ENCODE results near the gene DDB1. TPM values are rescaled to one million over a fixed set of nuclear protein-coding genes. Genes with fewer than 3 reads are reported as not detected.

Gene DDB1
- total and polyA plus RNA-seq, 9 of the 15 experiments (the other 6 are each of a cell fraction or from before 2014, with no cell fraction given), result 172 to 361 (median 266) TPM

- CTCF ChIA-PET (ENCODE audit: low intra/inter-chr PET ratio), result no interaction called here
Measured at GRCh38 chr11:61352038-61352437, 19.1 kb upstream of the DDB1 start.

GRCh38 chr11:61350803-61351202, 17.9 kb upstream of the DDB1 start:
- H3K4me2 ChIP-seq (ENCODE audit: insufficient read depth, low read length), result no peak overlapping the region
- 85% methylated on average over 8 of the region's 8 CpGs for WGBS (ENCODE audit: insufficient coverage, low coverage, missing lambda C conversion rate)
- intact Hi-C loops (cut with micrococcal nuclease) (no loop called here), in situ Hi-C loops (cut with MboI) (no loop called here)
- no peaks in the 10 kb centered on the region for H3K9me3 ChIP-seq (replicated peaks; ENCODE audit: control insufficient read depth, insufficient read depth, low read depth, low read length)
- DNase-seq (ENCODE audit: extremely low read depth in 1 of 4, low spot score in 3 of 4) (no peak), FAIRE-seq (no peak), ATAC-seq (no peak)
- BruUV-seq (replicated peaks), result no TSS peak
- no peak overlapping the region for H3K4me3 ChIP-seq
- H2AFZ ChIP-seq (ENCODE audit: low read depth, low read length), result no peak overlapping the region
- peaks cover 3% of the 10 kb centered on the region for H3K9me1 ChIP-seq (ENCODE audit: control insufficient read depth, insufficient read depth, low read length)
- H3K9ac ChIP-seq (ENCODE audit: insufficient read depth in 1 of 2, low read depth in 2 of 2, low read length in 2 of 2), result no peak overlapping the region
- ChIA-PET CTCF (ENCODE audit: low intra/inter-chr PET ratio) (no interaction called here), POLR2A (interaction anchor here (3.9 kb wide), 1 partner anchor 11 kb away, joined by 36 read pairs; the partner anchor contains the start of genes CYB561A3 and TMEM138)
- no peaks in the 10 kb centered on the region; the same call in 2 of the 3 replicates for H3K79me2 ChIP-seq (ENCODE audit: control insufficient read depth, insufficient read depth, low read length)
- H4K20me1 ChIP-seq (replicated peaks; ENCODE audit: control insufficient read depth, insufficient read depth, low read length), result no peaks in the 10 kb centered on the region
- H3K36me3 ChIP-seq (ENCODE audit: control insufficient read depth, insufficient read depth, low read length), result peaks cover 79% of the 10 kb centered on the region; the same call in 2 of the 3 replicates
- no peak overlapping the region for H3K27ac ChIP-seq (ENCODE audit: extremely low read depth, low read depth, low read length)
- no peaks in the 10 kb centered on the region for H3K27me3 ChIP-seq (ENCODE audit: control insufficient read depth in 2 of 2, insufficient read depth in 2 of 2, low read length in 2 of 2)
- H3K4me1 ChIP-seq (replicated peaks in 1 of 2; ENCODE audit: control insufficient read depth in 2 of 2, insufficient read depth in 2 of 2, low read length in 2 of 2), result peaks cover 27 to 33% of the 10 kb centered on the region in 2 experiments
- TF ChIP-seq CHD1 (IDR thresholded peaks at IDR 0.05; ENCODE audit: low read length), result no peak
- TF ChIP-seq ZNF668 (CRISPR knock-in tag; IDR thresholded peaks at IDR 0.05), result no peak
- TF ChIP-seq HLTF (IDR thresholded peaks at IDR 0.05), result no peak
- no peak for TF ChIP-seq RBFOX2 (IDR thresholded peaks at IDR 0.05; ENCODE audit: low read depth, low read length)
- no peak for TF ChIP-seq RHOXF2B (CRISPR knock-in tag; conservative IDR thresholded peaks at IDR 0.05)
- TF ChIP-seq, protein P1, sequence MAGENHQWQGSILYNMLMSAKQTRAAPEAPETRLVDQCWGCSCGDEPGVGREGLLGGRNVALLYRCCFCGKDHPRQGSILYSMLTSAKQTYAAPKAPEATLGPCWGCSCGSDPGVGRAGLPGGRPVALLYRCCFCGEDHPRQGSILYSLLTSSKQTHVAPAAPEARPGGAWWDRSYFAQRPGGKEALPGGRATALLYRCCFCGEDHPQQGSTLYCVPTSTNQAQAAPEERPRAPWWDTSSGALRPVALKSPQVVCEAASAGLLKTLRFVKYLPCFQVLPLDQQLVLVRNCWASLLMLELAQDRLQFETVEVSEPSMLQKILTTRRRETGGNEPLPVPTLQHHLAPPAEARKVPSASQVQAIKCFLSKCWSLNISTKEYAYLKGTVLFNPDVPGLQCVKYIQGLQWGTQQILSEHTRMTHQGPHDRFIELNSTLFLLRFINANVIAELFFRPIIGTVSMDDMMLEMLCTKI (IDR thresholded peaks at IDR 0.05; ENCODE audit: partially characterized antibody), result no peak
- no peak for TF ChIP-seq MYNN (IDR thresholded peaks at IDR 0.05)
- TF ChIP-seq MYNN (CRISPR knock-in tag; IDR thresholded peaks at IDR 0.05), result no peak
- TF ChIP-seq ELF1 (tag; IDR thresholded peaks at IDR 0.05), result no peak
- TF ChIP-seq RBM39 (optimal IDR thresholded peaks at IDR 0.05; ENCODE audit: low read depth, low read length), result no peak

More at GRCh38 chr11:61352038-61352437, 19.1 kb upstream of the DDB1 start:
- TF ChIP-seq RBM25 (IDR thresholded peaks at IDR 0.05; ENCODE audit: low read depth, low read length, severe bottlenecking) (peak; percentile 51), ZSCAN32 (CRISPR knock-in tag; IDR thresholded peaks at IDR 0.05) (no peak), CEBPB (tag; IDR thresholded peaks at IDR 0.05) (peak; percentile 41), BCOR (IDR thresholded peaks at IDR 0.05) (peak; percentile 55; the same call in 1 of the 2 replicates), SIN3B (IDR thresholded peaks at IDR 0.05; ENCODE audit: low read depth) (no peak), RBM17 (IDR thresholded peaks at IDR 0.05; ENCODE audit: borderline replicate concordance, low read depth, low read length) (no peak), NR4A1 (CRISPR knock-in tag; IDR thresholded peaks at IDR 0.05) (no peak), NR4A1 (tag; IDR thresholded peaks at IDR 0.05) (no peak), CBX3 (IDR thresholded peaks at IDR 0.05; ENCODE audit: borderline replicate concordance in 1 of 2, low read length in 2 of 2) (no peak)
- no peak overlapping the region for H3K27ac ChIP-seq (ENCODE audit: extremely low read depth, low read depth, low read length)
- H3K4me3 ChIP-seq, result no peak overlapping the region
- no peak for DNase-seq (ENCODE audit: extremely low read depth in 1 of 4, low spot score in 3 of 4)
- peaks cover 72% of the 10 kb centered on the region; the same call in 2 of the 3 replicates for H3K36me3 ChIP-seq (ENCODE audit: control insufficient read depth, insufficient read depth, low read length)
- peaks cover 3% of the 10 kb centered on the region for H3K9me1 ChIP-seq (ENCODE audit: control insufficient read depth, insufficient read depth, low read length)
- POLR2A ChIA-PET, result interaction anchor here (0.8 to 1.2 kb wide), 2 partner anchors 9 to 17 kb away, joined by 3 read pairs; partner anchors contain the start of gene CYB561A3
- FAIRE-seq, result no peak
- intact Hi-C loops (cut with micrococcal nuclease) (no loop called here), in situ Hi-C loops (cut with MboI) (no loop called here)
- ATAC-seq, result no peak
- H3K9me3 ChIP-seq (replicated peaks; ENCODE audit: control insufficient read depth, insufficient read depth, low read depth, low read length), result no peaks in the 10 kb centered on the region
- H4K20me1 ChIP-seq (replicated peaks; ENCODE audit: control insufficient read depth, insufficient read depth, low read length), result no peaks in the 10 kb centered on the region
- WGBS (ENCODE audit: insufficient coverage, low coverage, missing lambda C conversion rate), result 84% methylated on average over 8 of the region's 8 CpGs
- H3K79me2 ChIP-seq (ENCODE audit: control insufficient read depth, insufficient read depth, low read length), result no peaks in the 10 kb centered on the region; the same call in 2 of the 3 replicates
- no peak overlapping the region for H3K9ac ChIP-seq (ENCODE audit: insufficient read depth in 1 of 2, low read depth in 2 of 2, low read length in 2 of 2)
- H3K27me3 ChIP-seq (ENCODE audit: control insufficient read depth in 2 of 2, insufficient read depth in 2 of 2, low read length in 2 of 2), result no peaks in the 10 kb centered on the region
- no peak overlapping the region for H3K4me2 ChIP-seq (ENCODE audit: insufficient read depth, low read length)
- H3K4me1 ChIP-seq (replicated peaks in 1 of 2; ENCODE audit: control insufficient read depth in 2 of 2, insufficient read depth in 2 of 2, low read length in 2 of 2), result peaks cover 30% of the 10 kb centered on the region in 2 experiments
- BruUV-seq (replicated peaks), result no TSS peak
- no peak overlapping the region for H2AFZ ChIP-seq (ENCODE audit: low read depth, low read length)
